ENCODE data around the gene MXD1. TPM values are rescaled to one million over a fixed set of nuclear protein-coding genes. Genes with fewer than 3 reads are reported as not detected.
A peak's percentile ranks its signal among the peaks of the same experiment; 100 is the strongest.
"Not testable (repeated sequence)": the region's sequence is repeated elsewhere in the genome, so short reads cannot be mapped to it uniquely, and the experiment has no call there.

The MXD1 gene
- total and polyA plus RNA-seq, 2 donors (not counting 1 experiment from before 2014, with no cell fraction given), result 16.0 to 20.6 TPM

DNA sequence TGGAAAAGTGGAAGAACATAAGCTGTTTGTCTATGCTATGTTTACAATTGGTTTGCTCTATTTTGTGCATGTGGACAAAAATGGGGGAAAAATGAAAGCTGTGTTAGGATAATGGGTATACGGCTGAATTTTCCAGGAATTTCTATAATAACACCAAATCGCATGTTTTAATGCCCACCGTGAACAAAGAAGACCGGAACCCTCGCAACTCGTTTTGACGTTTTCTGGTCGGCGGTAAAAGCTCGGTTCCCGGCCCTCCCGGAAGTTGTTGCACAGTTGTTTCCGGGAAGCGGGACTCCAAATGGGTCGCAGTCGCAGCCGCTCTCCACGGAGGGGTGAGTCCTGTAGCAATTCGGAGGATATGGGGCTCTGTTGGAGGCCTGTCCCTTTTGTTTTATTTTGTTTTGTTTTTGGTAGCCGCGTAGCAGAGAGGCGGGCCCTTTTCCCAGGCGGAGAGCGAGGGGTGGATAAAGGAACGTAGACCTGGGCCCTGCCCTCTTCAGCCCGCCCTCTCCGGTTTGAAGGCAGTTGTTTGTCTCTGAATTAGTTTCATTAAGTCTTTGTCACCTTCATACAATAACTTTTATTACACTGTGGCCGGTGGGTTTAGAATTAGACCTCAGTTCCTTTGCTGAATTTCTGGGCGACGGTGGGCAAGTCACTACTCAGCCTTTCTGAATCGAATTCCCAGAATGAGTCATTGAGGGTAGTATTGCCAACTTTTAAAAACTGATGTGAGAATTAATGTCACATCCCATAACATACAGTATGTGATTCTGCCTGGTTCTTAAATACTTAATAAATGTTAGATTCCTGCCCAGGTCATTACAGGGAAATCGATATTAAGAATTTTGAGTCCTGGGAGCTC lies 21.0 kb upstream of the MXD1 start, which contains the start of gene SNRNP27:
Gene SNRNP27, plus strand, starts transcription at position 273 of the 868 bp plus-strand sequence. Its CDS starts 29 bp downstream, at position 302.
- TF ChIP-seq EZH2 (IDR thresholded peaks at IDR 0.05; ENCODE audit: borderline replicate concordance, insufficient read depth, low read depth, low read length, poor library complexity, severe bottlenecking), result no peak
- Histone ChIP-seq H3K4me1 (ENCODE audit: control insufficient read depth in 2 of 2, insufficient read depth in 2 of 2, low read length in 2 of 2) (peaks cover 9 to 16% of the 10 kb centered on the region in 2 donors), H3K27me3 (replicated peaks in 1 of 4; ENCODE audit: control extremely low read depth in 1 of 4, control insufficient read depth in 3 of 4, insufficient read depth in 4 of 4, low read length in 3 of 4) (no peaks in the 10 kb centered on the region), H4K20me1 (ENCODE audit: control insufficient read depth, insufficient read depth, low read length, poor library complexity, severe bottlenecking) (no peaks in the 10 kb centered on the region), H2AFZ (ENCODE audit: insufficient read depth, low read depth, low read length, poor library complexity, severe bottlenecking) (peak within 1 kb of the TSS; percentile 97), H3K27ac (ENCODE audit: low read length in 2 of 2) (peak within 1 kb of the TSS; percentile 57 to 88), H3K4me2 (replicated peaks; ENCODE audit: low read depth, low read length, poor library complexity, severe bottlenecking) (peak within 1 kb of the TSS; percentile 93), H3K36me3 (replicated peaks in 1 of 2; ENCODE audit: control extremely low read depth in 1 of 2, control insufficient read depth in 1 of 2, extremely low read depth in 1 of 2, insufficient read depth in 2 of 2, low read length in 1 of 2) (peaks cover 2 to 31% of the 10 kb centered on the region in 2 experiments), H3K9ac (ENCODE audit: low read length) (peak within 1 kb of the TSS; percentile 99), H3K79me2 (ENCODE audit: control insufficient read depth, insufficient read depth, low read length) (peaks cover 55% of the 10 kb centered on the region), H3K4me3 (ENCODE audit: control extremely low read depth in 1 of 5, extremely low read depth in 1 of 5, insufficient read depth in 1 of 5, low read depth in 2 of 5, low read length in 4 of 5) (peak within 1 kb of the TSS; percentile 67 to 96 (median 84)), H3K9me3 (ENCODE audit: control extremely low read depth in 1 of 3, control insufficient read depth in 2 of 3, insufficient read depth in 1 of 3, low read length in 2 of 3) (peaks cover 0 to 5% (median 0%) of the 10 kb centered on the region in 3 donors)
- H3K9me3 Mint-ChIP-seq (ENCODE audit: insufficient read depth), result peaks cover 2% of the 10 kb centered on the region
- peak within 1 kb of the TSS; percentile 98 for H3K4me3 Mint-ChIP-seq
- no peaks in the 10 kb centered on the region for H3K27me3 Mint-ChIP-seq
- DNase-seq, result peak; percentile 85
- peak; percentile 88 for ATAC-seq (ENCODE audit: low read depth)
- peaks cover 33% of the 10 kb centered on the region for H3K4me1 Mint-ChIP-seq
- WGBS (ENCODE audit: insufficient coverage), result under 1% methylated on average over 21 of the region's 32 CpGs
- intact Hi-C loops (cut with micrococcal nuclease), result loop anchor here (1.0 to 10.0 kb wide), 6 partner anchors 8 to 354 kb away; partner anchors contain the start of genes AAK1, GMCL1, MXD1 and TIA1
- POLR2A ChIA-PET, result interaction anchor here (0.6 to 2.1 kb wide), 7 partner anchors 20 to 364 kb away, joined by 3 to 9 read pairs (median 5); partner anchors contain the start of genes C2orf42, MXD1 and PCYOX1
- H3K27ac Mint-ChIP-seq, result peak within 1 kb of the TSS; percentile 95
- CTCF ChIA-PET, result interaction anchor here (0.6 to 2.1 kb wide), 8 partner anchors 8 to 1497 kb away, joined by 3 to 8 read pairs (median 3); partner anchors contain the start of genes C2orf42 and PCYOX1

DNA sequence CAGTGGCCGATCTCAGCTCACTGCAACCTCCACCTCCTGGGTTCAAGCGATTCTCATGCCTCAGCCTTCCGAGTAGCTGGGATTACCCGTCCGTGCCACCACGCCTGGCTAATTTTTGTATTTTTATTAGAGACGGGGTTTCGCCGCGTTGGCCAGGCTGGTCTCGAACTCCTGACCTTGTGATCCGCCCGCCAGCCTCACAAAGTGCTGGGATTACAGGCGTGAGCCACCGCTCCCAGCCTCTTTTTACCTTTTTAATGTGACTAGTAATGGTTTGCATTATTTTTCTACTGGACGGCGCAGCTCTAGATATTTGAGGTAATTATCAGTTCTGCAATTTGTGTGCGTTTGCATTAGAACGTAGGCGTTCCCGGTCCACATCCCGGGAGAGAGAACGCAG lies 20.2 kb upstream of the MXD1 start:
- POLR2A ChIA-PET, result interaction anchor here (0.6 to 2.1 kb wide), 4 partner anchors 20 to 350 kb away, joined by 3 to 9 read pairs (median 6); partner anchors contain the start of gene C2orf42
- WGBS (ENCODE audit: insufficient coverage), result 55% methylated on average over 19 of the region's 23 CpGs
- not testable (repeated sequence) for H3K27ac Mint-ChIP-seq

More for the DNA sequence above, 20.2 kb upstream of the MXD1 start:
- H3K9me3 ChIP-seq (ENCODE audit: control extremely low read depth in 1 of 3, control insufficient read depth in 2 of 3, insufficient read depth in 1 of 3, low read length in 2 of 3); DNase-seq; H3K27me3 ChIP-seq (replicated peaks in 1 of 4; ENCODE audit: control extremely low read depth in 1 of 4, control insufficient read depth in 3 of 4, insufficient read depth in 4 of 4, low read length in 3 of 4); H3K27me3 Mint-ChIP-seq; H3K9me3 Mint-ChIP-seq (ENCODE audit: insufficient read depth); H4K20me1 ChIP-seq (ENCODE audit: control insufficient read depth, insufficient read depth, low read length, poor library complexity, severe bottlenecking); ATAC-seq (ENCODE audit: low read depth): not testable (repeated sequence)
- Histone ChIP-seq H2AFZ (ENCODE audit: insufficient read depth, low read depth, low read length, poor library complexity, severe bottlenecking) (peak overlapping the region; percentile 97), H3K4me2 (replicated peaks; ENCODE audit: low read depth, low read length, poor library complexity, severe bottlenecking) (peak overlapping the region; percentile 93), H3K4me3 (ENCODE audit: control extremely low read depth in 1 of 5, extremely low read depth in 1 of 5, insufficient read depth in 1 of 5, low read depth in 2 of 5, low read length in 4 of 5) (peak overlapping the region; percentile 67 to 96 (median 84)), H3K27ac (ENCODE audit: low read length in 2 of 2) (peak overlapping the region in 1 of 2 donors; percentile 88), H3K4me1 (ENCODE audit: control insufficient read depth in 2 of 2, insufficient read depth in 2 of 2, low read length in 2 of 2) (peaks cover 9 to 16% of the 10 kb centered on the region in 2 donors), H3K9ac (ENCODE audit: low read length) (peak overlapping the region; percentile 99), H3K79me2 (ENCODE audit: control insufficient read depth, insufficient read depth, low read length) (peaks cover 60% of the 10 kb centered on the region), H3K36me3 (replicated peaks in 1 of 2; ENCODE audit: control extremely low read depth in 1 of 2, control insufficient read depth in 1 of 2, extremely low read depth in 1 of 2, insufficient read depth in 2 of 2, low read length in 1 of 2) (peaks cover 2 to 39% of the 10 kb centered on the region in 2 experiments)
- intact Hi-C loops (cut with micrococcal nuclease), result loop anchor here (1.0 to 10.0 kb wide), 4 partner anchors 8 to 1178 kb away; partner anchors contain the start of genes AAK1 and MXD1
- CTCF ChIA-PET, result interaction anchor here (0.6 to 2.1 kb wide), 4 partner anchors 9 to 1496 kb away, joined by 3 to 8 read pairs (median 3); partner anchors contain the start of gene C2orf42
- peak overlapping the region; percentile 98 for H3K4me3 Mint-ChIP-seq
- peaks cover 33% of the 10 kb centered on the region for H3K4me1 Mint-ChIP-seq
